HEK293T (cell line): ENCODE results near the gene MPV17L2.

Experiments used
- FOXK2 ChIP-seq: fragments of 450-650 bp; IDR thresholded peaks from 2 replicates; pipeline ENCODE4 v1.6.1; 2016; ENCODE audit warnings: mild to moderate bottlenecking
- FOXM1 ChIP-seq: fragments of 450-650 bp; IDR thresholded peaks from 2 replicates; pipeline ENCODE4 v1.6.1; 2017; ENCODE audit warnings: mild to moderate bottlenecking, borderline replicate concordance
- L3MBTL2 ChIP-seq: fragments of 450-650 bp; conservative IDR thresholded peaks from 2 replicates; pipeline ENCODE4 v1.6.1; 2016; ENCODE audit warnings: mild to moderate bottlenecking
- LEF1 ChIP-seq: fragments of 450-650 bp; IDR thresholded peaks from 2 replicates; pipeline ENCODE4 v1.6.1; 2017; ENCODE audit warnings: mild to moderate bottlenecking, borderline replicate concordance
- TARDBP ChIP-seq: fragments of 450-650 bp; IDR thresholded peaks from 2 replicates; pipeline ENCODE4 v1.6.1; 2016

GRCh38 chr19:18203408-18203862 is 10.4 kb downstream of the MPV17L2 start:
- TF ChIP-seq FOXM1 (no peak), L3MBTL2 (no peak), FOXK2 (no peak), LEF1 (no peak), TARDBP (peak; percentile 95)
